Upper lobe of left lung (tissue), 6 donors: ENCODE measurements around the gene SH2B3. TPM values are rescaled to one million over a fixed set of nuclear protein-coding genes. Genes with fewer than 3 reads are reported as not detected.
"Not testable (repeated sequence)": the region's sequence is repeated elsewhere in the genome, so short reads cannot be mapped to it uniquely, and the experiment has no call there.

Source experiments
- ATAC-seq, 2 donors: fragments of 200-7000 bp; cut with Tn5 transposase; one replicate each; pipeline ENCODE4 v1.9.1; 2022; ENCODE audit warnings: mild to moderate bottlenecking in 2 of 2, moderate library complexity in 2 of 2; ENCODE audit not compliant: low FRiP score in 2 of 2
- DNase-seq, 2 donors: peaks; one replicate each; pipeline ENCODE4 v3.0.0-alpha.2; 2019 to 2020
- H3K27ac ChIP-seq, 4 donors: fragments of 200-600 bp; sonication (generic); one replicate each; pipeline ENCODE4 v1.5.1; 2016 to 2019
- H3K27me3 ChIP-seq, 4 donors: fragments of 200-600 bp; sonication (generic); one replicate each; pipeline ENCODE4 v1.5.1; 2017 to 2019
- H3K36me3 ChIP-seq, 4 donors: fragments of 200-600 bp; sonication (generic); one replicate each; pipeline ENCODE4 v1.5.1; 2016 to 2019
- H3K4me1 ChIP-seq, 4 donors: fragments of 200-600 bp; sonication (generic); one replicate each; pipeline ENCODE4 v1.5.1; 2018 to 2019
- H3K4me3 ChIP-seq, 4 donors: fragments of 200-600 bp; sonication (generic); one replicate each; pipeline ENCODE4 v1.5.1; 2017 to 2019; ENCODE audit warnings: mild to moderate bottlenecking in 2 of 4, moderate library complexity in 1 of 4
- H3K9me3 ChIP-seq, 4 donors: fragments of 200-600 bp; sonication (generic); one replicate each; pipeline ENCODE4 v1.5.1; 2018 to 2019
- EP300 ChIP-seq, 4 donors: sonication (generic); formaldehyde crosslinking; IDR thresholded peaks; one replicate each; pipeline ENCODE4 v1.5.1; 2017; ENCODE audit warnings: antibody characterized with exemption in 4 of 4, control low read depth in 2 of 4
- POLR2A ChIP-seq, 4 donors: fragments of 450-650 bp; IDR thresholded peaks; one replicate each; pipeline ENCODE4 v1.5.1; 2016 to 2017; ENCODE audit warnings: antibody characterized with exemption in 4 of 4, mild to moderate bottlenecking in 2 of 4
- POLR2AphosphoS5 ChIP-seq, 2 donors: sonication (generic); formaldehyde crosslinking; IDR thresholded peaks; one replicate each; pipeline ENCODE4 v1.5.1; 2017; ENCODE audit warnings: antibody characterized with exemption in 2 of 2
- WGBS, 2 donors: methylation state at CpG; one replicate each; pipeline ENCODE4 v1.1.5; 2017 to 2018; 5-methylcytosine and 5-hydroxymethylcytosine counted together
- total RNA-seq, 6 donors: library from RNA; depleted of rRNA in 4 of 6; stranded (reverse); fragments of >200 nt in 4 of 6; gene quantifications; one replicate each; pipeline versions ENCODE4 v1.1.0 to v1.2.1, GENCODE V29; 2016 to 2021
- TF ChIP-seq, protein P1 (sequence below), 6 experiments: fragments of 450-650 bp in 4 of 6; fragments of 200-600 bp in 2 of 6; sonication (generic) in 2 of 6; IDR thresholded peaks; one replicate each; pipeline ENCODE4 v1.5.1; 2016 to 2019; ENCODE audit warnings: antibody characterized with exemption in 6 of 6
- donor health status: DM: no; HTN: no; CAD: no; lungs with moderate emphysema.
- donor health status: DM: no; HTN: yes; CAD: no; lungs with severe emphysema.

The SH2B3 gene
- total RNA-seq, 6 donors from 2014 or later = 24.8 to 128 (median 52.5) TPM

GRCh38 chr12:111393700-111394300, 11.9 kb upstream of the SH2B3 start:
- 49 to 73% methylated on average over 7 to 8 of the region's 8 CpGs for WGBS, 2 donors
- Histone ChIP-seq H3K36me3 (no peaks in the 10 kb centered on the region), H3K27ac (peak overlapping the region in 3 of 4 donors; percentile 24 to 72 (median 63)), H3K9me3 (no peaks in the 10 kb centered on the region), H3K4me3 (no peak overlapping the region), H3K4me1 (peaks cover 3 to 28% (median 20%) of the 10 kb centered on the region in 4 donors), H3K27me3 (no peaks in the 10 kb centered on the region)
- TF ChIP-seq POLR2A (IDR thresholded peaks at IDR 0.05) (peak in 1 of 4 donors; percentile 63), POLR2AphosphoS5 (IDR thresholded peaks at IDR 0.05) (peak in 1 of 2 donors; percentile 56), EP300 (IDR thresholded peaks at IDR 0.05) (peak in 1 of 4 donors; percentile 77)
- TF ChIP-seq, protein P1, sequence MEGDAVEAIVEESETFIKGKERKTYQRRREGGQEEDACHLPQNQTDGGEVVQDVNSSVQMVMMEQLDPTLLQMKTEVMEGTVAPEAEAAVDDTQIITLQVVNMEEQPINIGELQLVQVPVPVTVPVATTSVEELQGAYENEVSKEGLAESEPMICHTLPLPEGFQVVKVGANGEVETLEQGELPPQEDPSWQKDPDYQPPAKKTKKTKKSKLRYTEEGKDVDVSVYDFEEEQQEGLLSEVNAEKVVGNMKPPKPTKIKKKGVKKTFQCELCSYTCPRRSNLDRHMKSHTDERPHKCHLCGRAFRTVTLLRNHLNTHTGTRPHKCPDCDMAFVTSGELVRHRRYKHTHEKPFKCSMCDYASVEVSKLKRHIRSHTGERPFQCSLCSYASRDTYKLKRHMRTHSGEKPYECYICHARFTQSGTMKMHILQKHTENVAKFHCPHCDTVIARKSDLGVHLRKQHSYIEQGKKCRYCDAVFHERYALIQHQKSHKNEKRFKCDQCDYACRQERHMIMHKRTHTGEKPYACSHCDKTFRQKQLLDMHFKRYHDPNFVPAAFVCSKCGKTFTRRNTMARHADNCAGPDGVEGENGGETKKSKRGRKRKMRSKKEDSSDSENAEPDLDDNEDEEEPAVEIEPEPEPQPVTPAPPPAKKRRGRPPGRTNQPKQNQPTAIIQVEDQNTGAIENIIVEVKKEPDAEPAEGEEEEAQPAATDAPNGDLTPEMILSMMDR (IDR thresholded peaks at IDR 0.05) = no peak
- ATAC-seq (peak; percentile 70 to 85), DNase-seq (peak; percentile 57 to 89)

DNA sequence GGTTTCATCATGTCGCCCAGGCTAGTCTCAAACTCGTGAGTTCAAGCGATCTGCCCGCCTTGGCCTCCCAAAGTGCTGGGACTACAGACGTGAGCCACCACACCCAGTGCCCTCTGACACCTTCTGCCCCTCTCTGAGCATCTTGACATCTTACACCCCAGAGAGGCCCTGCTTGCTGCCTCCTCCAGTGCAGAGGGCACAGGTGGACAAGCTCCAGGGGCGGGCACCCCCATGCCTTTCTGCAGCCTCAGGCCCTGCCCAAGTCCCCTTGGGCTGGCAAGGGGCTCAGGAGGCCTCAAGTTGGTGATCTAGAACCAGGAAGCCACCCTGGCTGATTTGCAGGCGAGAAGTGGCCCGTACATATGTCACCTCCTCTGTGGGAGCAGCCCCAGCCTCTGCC, 11.2 kb upstream of the SH2B3 start:
- 77 to 85% methylated on average over 7 to 8 of the region's 8 CpGs for WGBS, 2 donors

DNA sequence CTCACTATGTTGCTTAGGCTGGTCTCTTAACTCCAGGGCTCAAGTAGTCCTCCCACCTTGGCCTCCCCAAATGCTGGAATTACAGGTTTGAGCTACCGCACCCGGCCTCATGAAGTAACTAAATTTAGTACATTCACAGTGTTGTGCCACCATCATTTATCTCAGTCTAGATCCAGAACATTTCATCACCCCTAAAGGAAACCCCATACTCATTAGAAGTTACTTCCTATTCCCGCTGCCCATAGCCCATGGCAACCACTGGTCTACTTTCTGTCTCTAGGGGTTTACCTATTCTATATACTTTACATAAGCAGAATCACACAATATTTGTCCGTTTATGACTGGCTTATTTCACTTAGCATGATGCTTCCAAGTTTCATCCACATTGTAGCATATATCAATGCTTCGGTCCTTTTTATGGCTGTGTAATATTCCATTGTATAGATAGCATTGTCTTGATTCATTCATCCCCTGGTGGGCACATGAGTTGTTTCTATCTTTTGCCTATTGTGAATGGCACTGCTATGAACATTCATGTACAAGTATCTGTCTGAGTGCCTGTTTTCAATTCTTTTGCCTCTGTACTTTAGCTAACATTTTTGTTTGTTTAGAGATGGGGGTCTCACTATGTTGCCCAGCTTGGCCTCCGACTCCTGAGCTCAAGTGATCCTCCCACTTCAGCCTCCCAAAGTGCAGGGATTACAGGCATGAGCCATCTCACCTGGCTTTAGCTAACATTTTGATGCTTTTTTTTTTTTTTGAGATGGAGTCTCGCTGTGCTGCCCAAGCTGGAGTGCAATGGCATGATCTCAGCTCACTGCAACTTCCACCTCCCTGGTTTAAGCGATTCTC, 10.2 kb upstream of the SH2B3 start:
- Histone ChIP-seq H3K27ac (no peak overlapping the region), H3K27me3 (no peaks in the 10 kb centered on the region), H3K4me1 (peaks cover 3 to 34% (median 20%) of the 10 kb centered on the region in 4 donors), H3K4me3 (no peak overlapping the region), H3K9me3 (no peaks in the 10 kb centered on the region), H3K36me3 (no peaks in the 10 kb centered on the region)
- ATAC-seq = no peak
- DNase-seq = no peak
- 74 to 78% methylated on average over 8 of the region's 8 CpGs for WGBS, 2 donors
- TF ChIP-seq, protein P1 (IDR thresholded peaks at IDR 0.05) = no peak
- TF ChIP-seq POLR2A (IDR thresholded peaks at IDR 0.05) (no peak), POLR2AphosphoS5 (IDR thresholded peaks at IDR 0.05) (no peak), EP300 (IDR thresholded peaks at IDR 0.05) (no peak)

More for the DNA sequence above, 11.2 kb upstream of the SH2B3 start:
- ATAC-seq (no peak), DNase-seq (no peak)
- H3K4me1 ChIP-seq = peaks cover 3 to 34% (median 20%) of the 10 kb centered on the region in 4 donors
- H3K4me3 ChIP-seq = no peak overlapping the region
- no peaks in the 10 kb centered on the region for H3K9me3 ChIP-seq
- peak overlapping the region in 1 of 4 donors; percentile 63 for H3K27ac ChIP-seq
- no peaks in the 10 kb centered on the region for H3K36me3 ChIP-seq
- H3K27me3 ChIP-seq = no peaks in the 10 kb centered on the region
- no peak for TF ChIP-seq POLR2A (IDR thresholded peaks at IDR 0.05)
- TF ChIP-seq POLR2AphosphoS5 (IDR thresholded peaks at IDR 0.05) = no peak
- TF ChIP-seq EP300 (IDR thresholded peaks at IDR 0.05) = no peak
- TF ChIP-seq, protein P1 (IDR thresholded peaks at IDR 0.05) = no peak

DNA sequence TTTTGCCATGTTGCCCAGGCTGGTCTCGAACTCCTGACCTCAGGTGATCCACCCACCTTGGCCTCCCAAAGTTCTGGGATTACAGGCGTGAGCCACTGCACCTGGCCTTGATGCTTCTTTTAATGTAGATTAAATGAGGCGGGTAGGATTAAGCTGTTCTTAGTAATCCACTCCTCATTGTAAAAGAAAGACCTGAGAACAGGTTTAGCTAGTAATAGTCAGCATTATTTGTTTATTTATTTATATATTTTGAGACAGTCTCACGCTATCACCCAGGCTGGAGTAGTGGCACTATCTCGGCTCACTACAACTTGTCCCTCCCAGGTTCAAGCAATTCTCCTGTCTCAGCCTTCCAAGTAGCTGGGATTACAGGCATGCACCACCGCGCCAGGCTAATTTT, 9.5 kb upstream of the SH2B3 start:
- not testable (repeated sequence) for H3K4me3 ChIP-seq, ATAC-seq, H3K9me3 ChIP-seq, H3K36me3 ChIP-seq, H3K27me3 ChIP-seq, DNase-seq
- 91% methylated on average over 7 of the region's 7 CpGs for WGBS, 2 donors
- H3K27ac ChIP-seq = peak overlapping the region in 1 of 4 donors; percentile 77
- H3K4me1 ChIP-seq = peaks cover 3 to 34% (median 20%) of the 10 kb centered on the region in 4 donors

DNA sequence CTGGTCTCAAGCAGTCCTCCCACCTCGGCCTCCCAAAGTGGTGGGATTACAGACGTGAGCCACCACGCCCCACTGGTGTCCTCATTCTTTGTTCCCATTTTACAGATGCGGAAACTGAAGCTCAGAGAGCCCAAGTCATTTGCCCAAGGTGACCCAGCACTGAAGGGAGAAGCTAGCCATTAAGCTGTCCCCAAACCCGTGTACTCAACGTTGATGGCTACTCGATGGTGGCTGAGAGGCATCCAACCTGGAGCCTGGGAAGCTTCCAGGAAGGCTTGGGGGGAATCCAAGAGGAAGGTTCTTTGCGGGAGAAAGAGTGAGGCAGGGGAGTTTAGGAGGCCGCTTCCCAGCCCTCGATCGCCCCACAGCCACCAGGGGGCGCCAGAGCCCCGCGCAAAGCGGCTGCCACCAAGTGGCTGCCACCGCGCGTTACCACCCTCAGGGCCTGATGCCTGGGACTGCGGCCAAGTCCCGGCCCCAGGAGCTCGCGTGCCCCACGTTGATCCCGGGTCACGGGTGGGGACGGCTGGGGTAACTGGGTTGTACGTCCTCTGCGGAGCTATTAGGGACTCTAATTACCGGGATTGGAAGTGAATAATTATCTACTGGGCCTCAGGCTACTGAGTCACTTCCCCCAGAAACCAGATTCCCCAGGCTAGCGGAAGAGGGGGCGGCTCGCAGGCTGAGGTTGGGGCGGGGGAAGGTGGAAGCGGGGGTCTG, 8.8 kb upstream of the SH2B3 start:
- TF ChIP-seq EP300 (IDR thresholded peaks at IDR 0.05) (peak in 1 of 4 donors; percentile 2), POLR2AphosphoS5 (IDR thresholded peaks at IDR 0.05) (peak; percentile 34 to 53), POLR2A (IDR thresholded peaks at IDR 0.05) (no peak)
- TF ChIP-seq, protein P1 (IDR thresholded peaks at IDR 0.05) = peak; percentile 96 to 99 (median 99)
- Histone ChIP-seq H3K4me1 (peaks cover 3 to 34% (median 20%) of the 10 kb centered on the region in 4 donors), H3K9me3 (no peaks in the 10 kb centered on the region), H3K27ac (peak overlapping the region; percentile 4 to 77 (median 40)), H3K27me3 (no peaks in the 10 kb centered on the region), H3K4me3 (peak overlapping the region in 2 of 4 donors; percentile 33 to 35), H3K36me3 (no peaks in the 10 kb centered on the region)
- ATAC-seq = peak; percentile 90
- peak; percentile 86 to 98 for DNase-seq
- WGBS, 2 donors = 8 to 14% methylated on average over 14 to 24 of the region's 34 CpGs
